Ishikawa (cell line): ENCODE data around the gene COX14.

Experiments used
- CEBPB ChIP-seq: IDR thresholded peaks from 2 replicates; pipeline ENCODE4 v1.6.1; 2012
- CREB1 ChIP-seq: IDR thresholded peaks from 2 replicates; pipeline ENCODE4 v1.6.1; 2012; ENCODE audit warnings: low read depth
- EGR1 ChIP-seq: IDR thresholded peaks from 2 replicates; pipeline ENCODE4 v1.6.1; 2012
- EP300 ChIP-seq: IDR thresholded peaks from 2 replicates; pipeline ENCODE4 v1.6.1; 2012; ENCODE audit warnings: borderline replicate concordance
- FOXM1 ChIP-seq: IDR thresholded peaks from 2 replicates; pipeline ENCODE4 v1.6.1; 2012; ENCODE audit warnings: low read depth, borderline replicate concordance
- MAX ChIP-seq: IDR thresholded peaks from 2 replicates; pipeline ENCODE4 v1.6.1; 2012
- NFIC ChIP-seq: IDR thresholded peaks from 2 replicates; pipeline ENCODE4 v1.6.1; 2012
- RAD21 ChIP-seq: IDR thresholded peaks from 2 replicates; pipeline ENCODE4 v1.6.1; 2012; ENCODE audit warnings: low read depth
- REST ChIP-seq: IDR thresholded peaks from 2 replicates; pipeline ENCODE4 v1.6.1; 2012; ENCODE audit warnings: low read depth, mild to moderate bottlenecking
- TAF1 ChIP-seq: IDR thresholded peaks from 2 replicates; pipeline ENCODE4 v1.6.1; 2012; ENCODE audit warnings: low read depth, mild to moderate bottlenecking
- TCF12 ChIP-seq: IDR thresholded peaks from 2 replicates; pipeline ENCODE4 v1.6.1; 2012; ENCODE audit warnings: low read depth
- TEAD4 ChIP-seq: IDR thresholded peaks from 2 replicates; pipeline ENCODE4 v1.6.1; 2012
- USF1 ChIP-seq: IDR thresholded peaks from 2 replicates; pipeline ENCODE4 v1.6.1; 2012
- YY1 ChIP-seq: IDR thresholded peaks from 2 replicates; pipeline ENCODE4 v1.6.1; 2012; ENCODE audit warnings: low read depth
- ZBTB7A ChIP-seq: IDR thresholded peaks from 2 replicates; pipeline ENCODE4 v1.6.1; 2012; ENCODE audit warnings: low read depth

The COX14 gene

GRCh38 chr12:50087995-50088394, 24.0 kb upstream of the COX14 start:
- TF ChIP-seq MAX (no peak), FOXM1 (no peak), EP300 (no peak), TEAD4 (no peak), RAD21 (no peak), NFIC (no peak), CEBPB (no peak), YY1 (no peak), CREB1 (no peak), REST (no peak), TCF12 (no peak), ZBTB7A (no peak), TAF1 (no peak), USF1 (no peak)

GRCh38 chr12:50088577-50089335, 23.3 kb upstream of the COX14 start:
- TF ChIP-seq RAD21 = peak; percentile 74
- no peak for TF ChIP-seq USF1
- TF ChIP-seq CREB1 = no peak
- TF ChIP-seq YY1 = no peak
- no peak for TF ChIP-seq EGR1
- no peak for TF ChIP-seq ZBTB7A

- TF ChIP-seq RAD21 (no peak), CREB1 (no peak), YY1 (no peak), EGR1 (no peak), REST (no peak), EP300 (no peak), TEAD4 (no peak), CEBPB (no peak), TAF1 (no peak), MAX (no peak), TCF12 (no peak), USF1 (no peak), ZBTB7A (no peak), FOXM1 (no peak), NFIC (no peak)
Observed at GRCh38 chr12:50089730-50090129, 22.3 kb upstream of the COX14 start.

- TF ChIP-seq TCF12 (no peak), EGR1 (no peak), NFIC (no peak), USF1 (no peak), CEBPB (no peak), CREB1 (no peak), TAF1 (no peak), YY1 (no peak), REST (no peak), ZBTB7A (no peak), FOXM1 (no peak), RAD21 (no peak), MAX (no peak), EP300 (no peak), TEAD4 (no peak)
Observed at GRCh38 chr12:50090391-50090790, 21.6 kb upstream of the COX14 start.
